ENCODE data around the gene S1PR1. TPM values are rescaled to one million over a fixed set of nuclear protein-coding genes. Genes with fewer than 3 reads are reported as not detected.

Gene S1PR1
- total and polyA plus RNA-seq, 7 donors: 1.2 to 29.3 (median 19.8) TPM

DNA sequence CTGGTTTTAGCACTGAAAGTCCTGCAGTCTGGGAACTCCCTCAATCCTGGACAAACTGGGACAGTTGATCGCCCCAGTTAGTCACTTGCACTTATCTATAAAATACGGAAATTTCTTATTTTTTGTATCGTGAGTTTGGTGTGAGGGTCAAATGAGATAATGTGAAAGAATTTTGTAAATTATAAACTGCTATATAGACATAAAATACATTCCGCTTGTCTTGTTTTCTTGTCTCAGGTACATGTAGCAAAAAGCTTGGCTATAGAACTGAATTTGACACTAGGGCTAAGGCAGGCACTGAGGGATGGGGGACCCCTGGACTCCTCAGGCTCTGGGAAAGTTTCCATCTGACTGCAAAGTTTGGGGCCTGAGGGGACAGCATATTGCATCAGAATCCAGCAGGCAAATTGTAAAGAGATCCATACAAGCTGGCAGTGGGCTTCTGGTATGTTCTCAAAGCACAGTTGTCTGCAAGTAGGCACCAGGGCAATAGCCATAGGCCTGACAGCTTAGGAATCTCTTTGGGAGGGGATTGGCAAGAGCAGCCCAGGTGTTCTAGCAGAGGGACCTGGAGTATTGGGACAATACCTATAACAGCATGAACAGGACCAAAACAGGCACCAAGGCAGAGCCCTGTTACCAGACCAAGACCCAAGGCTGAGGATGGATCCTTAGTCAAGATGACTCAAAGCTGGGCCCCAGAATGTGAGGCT lies 44.3 kb downstream of the S1PR1 start:
- intact Hi-C loops (cut with DNase I): no loop called here
- no peaks in the 10 kb centered on the region for H3K36me3 ChIP-seq
- H3K9me3 ChIP-seq: no peaks in the 10 kb centered on the region
- H3K27ac ChIP-seq: no peak overlapping the region
- DNase-seq: no peak
- TF ChIP-seq, protein P1, sequence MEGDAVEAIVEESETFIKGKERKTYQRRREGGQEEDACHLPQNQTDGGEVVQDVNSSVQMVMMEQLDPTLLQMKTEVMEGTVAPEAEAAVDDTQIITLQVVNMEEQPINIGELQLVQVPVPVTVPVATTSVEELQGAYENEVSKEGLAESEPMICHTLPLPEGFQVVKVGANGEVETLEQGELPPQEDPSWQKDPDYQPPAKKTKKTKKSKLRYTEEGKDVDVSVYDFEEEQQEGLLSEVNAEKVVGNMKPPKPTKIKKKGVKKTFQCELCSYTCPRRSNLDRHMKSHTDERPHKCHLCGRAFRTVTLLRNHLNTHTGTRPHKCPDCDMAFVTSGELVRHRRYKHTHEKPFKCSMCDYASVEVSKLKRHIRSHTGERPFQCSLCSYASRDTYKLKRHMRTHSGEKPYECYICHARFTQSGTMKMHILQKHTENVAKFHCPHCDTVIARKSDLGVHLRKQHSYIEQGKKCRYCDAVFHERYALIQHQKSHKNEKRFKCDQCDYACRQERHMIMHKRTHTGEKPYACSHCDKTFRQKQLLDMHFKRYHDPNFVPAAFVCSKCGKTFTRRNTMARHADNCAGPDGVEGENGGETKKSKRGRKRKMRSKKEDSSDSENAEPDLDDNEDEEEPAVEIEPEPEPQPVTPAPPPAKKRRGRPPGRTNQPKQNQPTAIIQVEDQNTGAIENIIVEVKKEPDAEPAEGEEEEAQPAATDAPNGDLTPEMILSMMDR (IDR thresholded peaks at IDR 0.05): no peak
- TF ChIP-seq POLR2AphosphoS5 (IDR thresholded peaks at IDR 0.05): no peak
- TF ChIP-seq EP300 (IDR thresholded peaks at IDR 0.05): no peak
- no peak for TF ChIP-seq POLR2A (IDR thresholded peaks at IDR 0.05)
- no peaks in the 10 kb centered on the region for H3K4me1 ChIP-seq
- no peaks in the 10 kb centered on the region for H3K27me3 ChIP-seq
- 94 to 96% methylated on average over 4 of the region's 4 CpGs for WGBS, 2 donors
- no peak overlapping the region for H3K4me3 ChIP-seq

DNA sequence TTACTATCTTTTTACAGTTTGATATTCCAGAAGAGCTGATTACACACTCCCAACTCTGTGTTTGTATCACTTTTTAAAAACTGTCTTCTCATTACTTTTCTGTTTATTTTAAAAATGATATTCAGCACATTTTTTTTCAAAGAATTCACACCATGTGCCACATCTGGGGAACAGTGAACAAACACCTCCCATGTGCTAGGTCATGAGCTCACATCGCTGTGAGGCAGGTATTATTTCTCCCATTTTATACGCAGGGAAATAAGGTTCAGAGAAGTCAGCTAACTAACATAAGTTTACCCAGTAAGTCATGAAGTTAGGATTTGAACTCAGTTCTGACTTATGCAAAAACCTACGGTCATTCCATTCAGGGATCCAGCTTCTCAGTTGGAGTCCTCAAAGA lies 44.9 kb downstream of the S1PR1 start:
- WGBS, 2 donors: 95 to 98% methylated on average over 3 of the region's 3 CpGs
- DNase-seq: no peak
- intact Hi-C loops (cut with DNase I): no loop called here
- Histone ChIP-seq H3K4me1 (no peaks in the 10 kb centered on the region), H3K4me3 (no peak overlapping the region), H3K36me3 (no peaks in the 10 kb centered on the region), H3K27ac (no peak overlapping the region), H3K27me3 (no peaks in the 10 kb centered on the region), H3K9me3 (no peaks in the 10 kb centered on the region)
- TF ChIP-seq, protein P1 (IDR thresholded peaks at IDR 0.05): no peak
- TF ChIP-seq POLR2A (IDR thresholded peaks at IDR 0.05) (no peak), POLR2AphosphoS5 (IDR thresholded peaks at IDR 0.05) (no peak), EP300 (IDR thresholded peaks at IDR 0.05) (no peak)

DNA sequence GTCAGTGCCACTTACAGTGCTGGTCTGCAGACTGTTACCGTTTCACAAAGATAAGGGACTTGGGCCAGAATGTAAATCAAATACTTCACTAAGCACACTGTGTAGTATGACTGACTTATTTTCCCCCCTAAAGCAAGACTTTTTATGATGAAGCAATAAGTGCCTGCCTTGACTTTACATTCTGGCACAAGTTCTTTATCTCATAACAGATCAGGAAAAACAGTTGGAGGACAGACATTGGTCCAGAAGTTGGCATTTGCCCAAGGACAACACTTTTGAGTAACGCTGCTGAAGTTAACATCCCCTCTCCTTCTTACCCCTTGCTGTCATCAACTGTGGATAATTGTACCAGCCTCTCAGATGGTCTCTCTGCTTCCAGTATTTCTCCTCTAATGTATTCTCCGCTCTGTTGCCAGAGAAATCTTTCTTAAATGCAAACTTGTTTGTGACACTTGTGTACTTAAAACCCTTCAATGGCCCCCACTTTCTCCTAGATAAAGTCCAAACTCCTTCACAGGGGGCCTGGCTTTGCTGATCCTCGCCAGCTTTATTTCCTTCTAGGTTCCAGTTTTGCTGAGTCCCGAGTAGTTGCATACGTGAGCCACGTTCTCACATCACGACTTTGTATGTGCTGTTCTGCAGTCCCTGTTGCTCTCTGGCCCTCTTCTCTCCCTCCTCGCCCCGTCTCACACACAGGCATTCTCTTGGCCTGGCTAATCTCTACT lies 45.7 kb downstream of the S1PR1 start:
- TF ChIP-seq EP300 (IDR thresholded peaks at IDR 0.05) (no peak), POLR2AphosphoS5 (IDR thresholded peaks at IDR 0.05) (no peak), POLR2A (IDR thresholded peaks at IDR 0.05) (no peak)
- TF ChIP-seq, protein P1 (IDR thresholded peaks at IDR 0.05): no peak
- no peak overlapping the region for H3K4me3 ChIP-seq
- H3K4me1 ChIP-seq: no peaks in the 10 kb centered on the region
- H3K27ac ChIP-seq: no peak overlapping the region
- H3K27me3 ChIP-seq: no peaks in the 10 kb centered on the region
- intact Hi-C loops (cut with DNase I): no loop called here
- no peaks in the 10 kb centered on the region for H3K9me3 ChIP-seq
- no peaks in the 10 kb centered on the region for H3K36me3 ChIP-seq
- 73 to 77% methylated on average over 10 of the region's 10 CpGs for WGBS, 2 donors
- DNase-seq: no peak

DNA sequence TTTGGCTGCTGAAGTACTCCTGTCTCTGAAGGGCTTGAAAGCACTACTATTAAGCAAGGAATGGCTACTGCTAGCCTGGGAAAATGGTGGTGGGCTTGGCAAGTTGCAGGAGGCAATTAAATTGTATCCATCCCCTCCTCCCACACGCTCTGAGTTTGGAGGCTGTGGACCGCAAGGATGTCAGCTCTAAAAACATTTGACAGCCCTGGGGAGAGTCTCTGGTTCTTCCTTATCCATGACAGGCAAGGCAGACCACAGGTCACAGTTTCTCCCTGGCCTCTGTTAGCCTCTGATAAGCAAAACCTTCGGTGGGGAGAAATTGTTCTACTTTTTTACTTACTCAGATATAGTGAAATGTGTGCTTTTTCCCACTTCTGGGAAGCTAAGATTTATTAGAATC lies 46.6 kb downstream of the S1PR1 start:
- no peak for TF ChIP-seq POLR2AphosphoS5 (IDR thresholded peaks at IDR 0.05)
- TF ChIP-seq POLR2A (IDR thresholded peaks at IDR 0.05): no peak
- TF ChIP-seq, protein P1 (IDR thresholded peaks at IDR 0.05): no peak
- no peak for TF ChIP-seq EP300 (IDR thresholded peaks at IDR 0.05)
- intact Hi-C loops (cut with DNase I): no loop called here
- Histone ChIP-seq H3K27ac (no peak overlapping the region), H3K4me1 (no peaks in the 10 kb centered on the region), H3K27me3 (no peaks in the 10 kb centered on the region), H3K9me3 (no peaks in the 10 kb centered on the region), H3K4me3 (no peak overlapping the region), H3K36me3 (no peaks in the 10 kb centered on the region)
- no peak for DNase-seq
- 72 to 76% methylated on average over 3 of the region's 3 CpGs for WGBS, 2 donors

Data from sigmoid colon (tissue), 7 donors.